ENCODE results near the gene SLBP.
"Not testable (repeated sequence)": the region's sequence is repeated elsewhere in the genome, so short reads cannot be mapped to it uniquely, and the experiment has no call there.

Gene SLBP

GRCh38 chr4:1676605-1677525, 35.3 kb downstream of the SLBP start:
- H3K36me3 ChIP-seq (ENCODE audit: control insufficient read depth, insufficient read depth, low read length), result no peaks in the 10 kb centered on the region
- no peak for DNase-seq
- no peaks in the 10 kb centered on the region for H3K27me3 ChIP-seq (replicated peaks; ENCODE audit: control insufficient read depth, insufficient read depth, low read length, poor library complexity, severe bottlenecking)
- H3K27ac ChIP-seq (ENCODE audit: insufficient read depth, low read length, poor library complexity, severe bottlenecking), result no peak overlapping the region
- no peak overlapping the region for H3K4me3 ChIP-seq (ENCODE audit: insufficient read depth, low read depth, low read length, poor library complexity, severe bottlenecking)
- H3K9me3 ChIP-seq (ENCODE audit: control insufficient read depth, low read length), result no peaks in the 10 kb centered on the region
- H3K4me1 ChIP-seq (ENCODE audit: control insufficient read depth, insufficient read depth, low read length, poor library complexity, severe bottlenecking), result no peaks in the 10 kb centered on the region

GRCh38 chr4:1675802-1676137, 36.3 kb downstream of the SLBP start:
- Histone ChIP-seq H3K27me3 (replicated peaks; ENCODE audit: control insufficient read depth, insufficient read depth, low read length, poor library complexity, severe bottlenecking) (no peaks in the 10 kb centered on the region), H3K4me1 (ENCODE audit: control insufficient read depth, insufficient read depth, low read length, poor library complexity, severe bottlenecking) (no peaks in the 10 kb centered on the region), H3K36me3 (ENCODE audit: control insufficient read depth, insufficient read depth, low read length) (no peaks in the 10 kb centered on the region), H3K9me3 (ENCODE audit: control insufficient read depth, low read length) (no peaks in the 10 kb centered on the region), H3K4me3 (ENCODE audit: insufficient read depth, low read depth, low read length, poor library complexity, severe bottlenecking) (no peak overlapping the region), H3K27ac (ENCODE audit: insufficient read depth, low read length, poor library complexity, severe bottlenecking) (no peak overlapping the region)
- DNase-seq, result no peak

GRCh38 chr4:1675136-1675801, 36.9 kb downstream of the SLBP start:
- no peaks in the 10 kb centered on the region for H3K36me3 ChIP-seq (ENCODE audit: control insufficient read depth, insufficient read depth, low read length)
- no peak overlapping the region for H3K27ac ChIP-seq (ENCODE audit: insufficient read depth, low read length, poor library complexity, severe bottlenecking)
- no peak for DNase-seq
- H3K9me3 ChIP-seq (ENCODE audit: control insufficient read depth, low read length), result no peaks in the 10 kb centered on the region
- H3K4me1 ChIP-seq (ENCODE audit: control insufficient read depth, insufficient read depth, low read length, poor library complexity, severe bottlenecking), result no peaks in the 10 kb centered on the region
- no peak overlapping the region for H3K4me3 ChIP-seq (ENCODE audit: insufficient read depth, low read depth, low read length, poor library complexity, severe bottlenecking)
- H3K27me3 ChIP-seq (replicated peaks; ENCODE audit: control insufficient read depth, insufficient read depth, low read length, poor library complexity, severe bottlenecking), result no peaks in the 10 kb centered on the region

GRCh38 chr4:1674682-1675081, 37.4 kb downstream of the SLBP start:
- no peaks in the 10 kb centered on the region for H3K27me3 ChIP-seq (replicated peaks; ENCODE audit: control insufficient read depth, insufficient read depth, low read length, poor library complexity, severe bottlenecking)
- no peaks in the 10 kb centered on the region for H3K4me1 ChIP-seq (ENCODE audit: control insufficient read depth, insufficient read depth, low read length, poor library complexity, severe bottlenecking)
- no peaks in the 10 kb centered on the region for H3K9me3 ChIP-seq (ENCODE audit: control insufficient read depth, low read length)
- DNase-seq, result no peak
- no peak overlapping the region for H3K4me3 ChIP-seq (ENCODE audit: insufficient read depth, low read depth, low read length, poor library complexity, severe bottlenecking)
- H3K36me3 ChIP-seq (ENCODE audit: control insufficient read depth, insufficient read depth, low read length), result no peaks in the 10 kb centered on the region
- H3K27ac ChIP-seq (ENCODE audit: insufficient read depth, low read length, poor library complexity, severe bottlenecking), result no peak overlapping the region

- no peaks in the 10 kb centered on the region for H3K27me3 ChIP-seq (replicated peaks; ENCODE audit: control insufficient read depth, insufficient read depth, low read length, poor library complexity, severe bottlenecking)
- H3K9me3 ChIP-seq (ENCODE audit: control insufficient read depth, low read length), result no peaks in the 10 kb centered on the region
- H3K36me3 ChIP-seq (ENCODE audit: control insufficient read depth, insufficient read depth, low read length), result no peaks in the 10 kb centered on the region
- H3K27ac ChIP-seq (ENCODE audit: insufficient read depth, low read length, poor library complexity, severe bottlenecking), result no peak overlapping the region
- H3K4me3 ChIP-seq (ENCODE audit: insufficient read depth, low read depth, low read length, poor library complexity, severe bottlenecking), result no peak overlapping the region
- no peak for DNase-seq
- no peaks in the 10 kb centered on the region for H3K4me1 ChIP-seq (ENCODE audit: control insufficient read depth, insufficient read depth, low read length, poor library complexity, severe bottlenecking)
Measured at GRCh38 chr4:1673671-1674070, 38.4 kb downstream of the SLBP start.

- H3K27me3 ChIP-seq (replicated peaks; ENCODE audit: control insufficient read depth, insufficient read depth, low read length, poor library complexity, severe bottlenecking); H3K9me3 ChIP-seq (ENCODE audit: control insufficient read depth, low read length); H3K27ac ChIP-seq (ENCODE audit: insufficient read depth, low read length, poor library complexity, severe bottlenecking); H3K4me3 ChIP-seq (ENCODE audit: insufficient read depth, low read depth, low read length, poor library complexity, severe bottlenecking); H3K4me1 ChIP-seq (ENCODE audit: control insufficient read depth, insufficient read depth, low read length, poor library complexity, severe bottlenecking); H3K36me3 ChIP-seq (ENCODE audit: control insufficient read depth, insufficient read depth, low read length); DNase-seq: not testable (repeated sequence)
Measured at GRCh38 chr4:1671011-1671410, 41.1 kb downstream of the SLBP start.

GRCh38 chr4:1670279-1670678, 41.8 kb downstream of the SLBP start:
- Histone ChIP-seq H3K27me3 (replicated peaks; ENCODE audit: control insufficient read depth, insufficient read depth, low read length, poor library complexity, severe bottlenecking) (no peaks in the 10 kb centered on the region), H3K9me3 (ENCODE audit: control insufficient read depth, low read length) (no peaks in the 10 kb centered on the region), H3K4me3 (ENCODE audit: insufficient read depth, low read depth, low read length, poor library complexity, severe bottlenecking) (no peak overlapping the region), H3K27ac (ENCODE audit: insufficient read depth, low read length, poor library complexity, severe bottlenecking) (no peak overlapping the region), H3K4me1 (ENCODE audit: control insufficient read depth, insufficient read depth, low read length, poor library complexity, severe bottlenecking) (no peaks in the 10 kb centered on the region), H3K36me3 (ENCODE audit: control insufficient read depth, insufficient read depth, low read length) (no peaks in the 10 kb centered on the region)
- no peak for DNase-seq

GRCh38 chr4:1669850-1670249, 42.3 kb downstream of the SLBP start:
- no peak overlapping the region for H3K4me3 ChIP-seq (ENCODE audit: insufficient read depth, low read depth, low read length, poor library complexity, severe bottlenecking)
- no peaks in the 10 kb centered on the region for H3K9me3 ChIP-seq (ENCODE audit: control insufficient read depth, low read length)
- H3K27me3 ChIP-seq (replicated peaks; ENCODE audit: control insufficient read depth, insufficient read depth, low read length, poor library complexity, severe bottlenecking), result no peaks in the 10 kb centered on the region
- DNase-seq, result no peak
- H3K36me3 ChIP-seq (ENCODE audit: control insufficient read depth, insufficient read depth, low read length), result no peaks in the 10 kb centered on the region
- H3K4me1 ChIP-seq (ENCODE audit: control insufficient read depth, insufficient read depth, low read length, poor library complexity, severe bottlenecking), result no peaks in the 10 kb centered on the region
- H3K27ac ChIP-seq (ENCODE audit: insufficient read depth, low read length, poor library complexity, severe bottlenecking), result no peak overlapping the region

GRCh38 chr4:1669270-1669669, 42.8 kb downstream of the SLBP start:
- no peaks in the 10 kb centered on the region for H3K9me3 ChIP-seq (ENCODE audit: control insufficient read depth, low read length)
- H3K4me1 ChIP-seq (ENCODE audit: control insufficient read depth, insufficient read depth, low read length, poor library complexity, severe bottlenecking), result no peaks in the 10 kb centered on the region
- no peaks in the 10 kb centered on the region for H3K36me3 ChIP-seq (ENCODE audit: control insufficient read depth, insufficient read depth, low read length)
- no peak overlapping the region for H3K4me3 ChIP-seq (ENCODE audit: insufficient read depth, low read depth, low read length, poor library complexity, severe bottlenecking)
- no peak overlapping the region for H3K27ac ChIP-seq (ENCODE audit: insufficient read depth, low read length, poor library complexity, severe bottlenecking)
- no peak for DNase-seq
- H3K27me3 ChIP-seq (replicated peaks; ENCODE audit: control insufficient read depth, insufficient read depth, low read length, poor library complexity, severe bottlenecking), result no peaks in the 10 kb centered on the region

- H3K4me3 ChIP-seq (ENCODE audit: insufficient read depth, low read depth, low read length, poor library complexity, severe bottlenecking), result no peak overlapping the region
- no peaks in the 10 kb centered on the region for H3K27me3 ChIP-seq (replicated peaks; ENCODE audit: control insufficient read depth, insufficient read depth, low read length, poor library complexity, severe bottlenecking)
- no peak overlapping the region for H3K27ac ChIP-seq (ENCODE audit: insufficient read depth, low read length, poor library complexity, severe bottlenecking)
- no peaks in the 10 kb centered on the region for H3K36me3 ChIP-seq (ENCODE audit: control insufficient read depth, insufficient read depth, low read length)
- H3K9me3 ChIP-seq (ENCODE audit: control insufficient read depth, low read length), result no peaks in the 10 kb centered on the region
- H3K4me1 ChIP-seq (ENCODE audit: control insufficient read depth, insufficient read depth, low read length, poor library complexity, severe bottlenecking), result no peaks in the 10 kb centered on the region
- DNase-seq, result no peak
Measured at GRCh38 chr4:1668488-1668840, 43.7 kb downstream of the SLBP start.
